Neuronal stem cell (in vitro differentiated cells): ENCODE measurements around the gene IQCE.
A peak's percentile ranks its signal among the peaks of the same experiment; 100 is the strongest.

Experiments
- DNase-seq: peaks from one replicate; pipeline ENCODE4 v3.0.0-alpha.2; 2013; ENCODE audit warnings: low spot score
- H2AFZ ChIP-seq: one replicate; pipeline ENCODE4 v1.6.1; 2013; ENCODE audit warnings: mild to moderate bottlenecking, low read length, inconsistent platforms
- H2AK5ac ChIP-seq: 2 replicates; pipeline ENCODE4 v1.6.1; 2013; ENCODE audit warnings: low read depth, mild to moderate bottlenecking, inconsistent platforms, low read length, moderate library complexity, mixed read lengths
- H2BK120ac ChIP-seq: 2 replicates; pipeline ENCODE4 v1.6.1; 2013; ENCODE audit warnings: low read depth, mild to moderate bottlenecking, inconsistent platforms, low read length, moderate library complexity, mixed read lengths
- H2BK12ac ChIP-seq: one replicate; pipeline ENCODE4 v1.6.1; 2013; ENCODE audit warnings: low read length, inconsistent platforms
- H2BK15ac ChIP-seq: 2 replicates; pipeline ENCODE4 v1.6.1; 2013; ENCODE audit warnings: mild to moderate bottlenecking, low read length, inconsistent platforms, mixed read lengths
- H2BK5ac ChIP-seq: one replicate; pipeline ENCODE4 v1.6.1; 2013; ENCODE audit warnings: inconsistent platforms, mild to moderate bottlenecking, low read length, moderate library complexity
- H3K14ac ChIP-seq: one replicate; pipeline ENCODE4 v1.6.1; 2013; ENCODE audit warnings: low read length, inconsistent platforms
- H3K18ac ChIP-seq: 2 replicates; pipeline ENCODE4 v1.6.1; 2013; ENCODE audit warnings: low read length, inconsistent platforms
- H3K23ac ChIP-seq: 2 replicates; pipeline ENCODE4 v1.6.1; 2013; ENCODE audit warnings: low read depth, mild to moderate bottlenecking, mixed read lengths, low read length, inconsistent platforms; ENCODE audit not compliant: poor library complexity
- H3K27ac ChIP-seq: replicated peaks from 3 replicates; pipeline ENCODE4 v1.5.1; 2013; ENCODE audit warnings: low read length, inconsistent platforms
- H3K27me3 ChIP-seq, 3 experiments: 2 replicates each; pipeline ENCODE4 v1.6.1; 2013; ENCODE audit warnings: low read length in 3 of 3, mild to moderate bottlenecking in 2 of 3, inconsistent platforms in 1 of 3, low read depth in 1 of 3, mixed read lengths in 1 of 3, moderate library complexity in 1 of 3; ENCODE audit not compliant: control insufficient read depth in 3 of 3, insufficient read depth in 3 of 3
- H3K36me3 ChIP-seq, 2 donors: replicated peaks in 1 of 2; 2 replicates each; pipeline ENCODE4 v1.6.1; 2013; ENCODE audit warnings: low read length in 2 of 2; ENCODE audit not compliant: control insufficient read depth in 2 of 2, insufficient read depth in 2 of 2
- H3K4ac ChIP-seq: 2 replicates; pipeline ENCODE4 v1.6.1; 2013; ENCODE audit warnings: inconsistent platforms, mild to moderate bottlenecking, low read length, moderate library complexity
- H3K4me1 ChIP-seq, 2 donors: 1 replicate in 1 of 2; 2 replicates in 1 of 2; pipeline ENCODE4 v1.6.1; 2013; ENCODE audit warnings: low read length in 2 of 2, low read depth in 1 of 2; ENCODE audit not compliant: control insufficient read depth in 2 of 2, insufficient read depth in 1 of 2
- H3K4me2 ChIP-seq: one replicate; pipeline ENCODE4 v1.6.1; 2013; ENCODE audit warnings: mild to moderate bottlenecking, low read length, inconsistent platforms; ENCODE audit not compliant: insufficient read depth, poor library complexity, severe bottlenecking
- H3K4me3 ChIP-seq, 2 donors: 2 replicates each; pipeline ENCODE4 v1.5.1; 2013; ENCODE audit warnings: low read length in 2 of 2, mild to moderate bottlenecking in 2 of 2, inconsistent platforms in 1 of 2, moderate library complexity in 1 of 2
- H3K79me1 ChIP-seq: one replicate; pipeline ENCODE4 v1.6.1; 2013; ENCODE audit warnings: low read depth, mild to moderate bottlenecking, inconsistent platforms, low read length, moderate library complexity
- H3K9ac ChIP-seq: one replicate; pipeline ENCODE4 v1.6.1; 2013; ENCODE audit warnings: mild to moderate bottlenecking, low read depth, low read length, inconsistent platforms; ENCODE audit not compliant: poor library complexity
- H3K9me3 ChIP-seq, 2 donors: replicated peaks in 1 of 2; 2 replicates each; pipeline versions ENCODE3 to v1.6.1; 2013; ENCODE audit warnings: low read length in 2 of 2, mild to moderate bottlenecking in 2 of 2, inconsistent platforms in 1 of 2, low read depth in 1 of 2, mixed read lengths in 1 of 2, moderate library complexity in 1 of 2; ENCODE audit not compliant: control insufficient read depth in 2 of 2, insufficient read depth in 1 of 2
- H4K8ac ChIP-seq: one replicate; pipeline ENCODE4 v1.6.1; 2013; ENCODE audit warnings: low read depth, mild to moderate bottlenecking, inconsistent platforms, low read length, moderate library complexity
- H4K91ac ChIP-seq: one replicate; pipeline ENCODE4 v1.6.1; 2013; ENCODE audit warnings: low read length, low read depth, mild to moderate bottlenecking, inconsistent platforms; ENCODE audit not compliant: poor library complexity
- WGBS, 2 donors: extraction: QIAGEN DNeasy Blood & Tissue Kit; methylation state at CpG; one replicate each; pipeline ENCODE4 v1.1.7; 2013; ENCODE audit warnings: missing lambda C conversion rate in 2 of 2, mixed read lengths in 1 of 2; ENCODE audit not compliant: insufficient read length in 2 of 2, insufficient replicate concordance in 1 of 2; ENCODE audit errors: extremely low coverage in 2 of 2; 5-methylcytosine and 5-hydroxymethylcytosine counted together

Gene IQCE

DNA sequence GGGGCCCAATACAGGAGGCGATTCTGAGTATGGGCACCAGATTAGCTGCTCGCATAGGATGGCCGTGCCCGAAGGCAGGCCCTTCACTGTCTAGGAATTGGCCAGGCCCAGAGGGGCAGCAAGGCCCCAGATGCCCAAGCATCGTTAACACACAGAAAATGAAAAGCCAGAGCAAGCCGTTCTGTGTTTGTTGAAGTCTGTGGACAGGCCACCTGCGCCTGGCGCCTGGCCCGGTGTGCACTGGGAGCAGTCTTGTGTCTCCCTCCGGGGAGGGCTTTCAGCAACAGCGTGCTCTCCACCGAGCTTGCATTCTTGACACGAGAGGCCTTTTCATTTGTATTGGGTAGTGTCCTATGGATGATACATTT lies 38.5 kb downstream of the IQCE start:
- WGBS, 2 donors = no CpG with 5 or more reads among the region's 13 CpGs
- Histone ChIP-seq H3K36me3 (peaks cover 15 to 81% of the 10 kb centered on the region in 2 donors), H2BK120ac (no peak overlapping the region), H3K79me1 (no peaks in the 10 kb centered on the region), H3K4me2 (no peak overlapping the region), H2BK5ac (peak overlapping the region; percentile 93), H3K9ac (no peak overlapping the region), H3K27ac (no peak overlapping the region), H3K4me3 (no peak overlapping the region), H3K14ac (no peak overlapping the region), H2BK15ac (no peak overlapping the region), H3K23ac (peak overlapping the region; percentile 51), H2AFZ (no peak overlapping the region), H3K4ac (no peak overlapping the region), H2BK12ac (no peak overlapping the region), H4K8ac (no peak overlapping the region), H2AK5ac (no peak overlapping the region), H3K27me3 (no peaks in the 10 kb centered on the region), H4K91ac (no peak overlapping the region), H3K9me3 (no peaks in the 10 kb centered on the region), H3K18ac (no peak overlapping the region), H3K4me1 (peaks cover 0 to 4% of the 10 kb centered on the region in 2 donors)
- DNase-seq = no peak

DNA sequence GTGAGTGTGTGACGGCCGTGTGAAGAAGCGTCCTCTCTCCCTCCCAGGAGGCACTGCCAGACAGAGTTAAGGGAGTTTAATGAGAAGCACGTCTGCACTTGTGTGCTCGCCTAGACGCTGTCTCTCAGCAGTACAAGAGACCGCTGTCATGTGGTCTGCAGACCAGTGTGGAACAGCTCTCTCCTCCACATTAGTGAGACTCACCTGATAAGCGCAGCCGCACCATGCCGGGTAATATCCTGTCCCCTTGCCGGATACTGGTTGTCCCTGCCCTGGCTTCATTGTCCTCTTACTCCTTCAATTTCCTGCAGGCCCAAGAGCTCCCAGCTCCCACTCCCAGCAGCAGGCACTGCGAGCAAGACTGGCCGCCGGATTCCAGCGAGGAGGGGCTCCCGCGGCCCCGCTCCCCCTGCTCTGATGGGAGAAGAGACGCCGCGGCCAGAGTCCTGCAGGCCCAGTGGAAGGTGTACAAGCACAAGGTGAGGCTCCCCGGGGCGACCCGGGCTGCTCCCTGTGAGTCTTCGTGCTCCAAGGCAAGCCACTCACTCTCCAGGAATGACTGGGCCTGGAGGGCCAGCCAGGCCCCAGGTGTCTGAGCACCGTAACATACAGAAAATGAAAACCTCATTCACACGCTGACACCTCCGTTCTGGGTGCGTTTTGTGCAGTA lies 39.5 kb downstream of the IQCE start:
- no peak overlapping the region for H2AFZ ChIP-seq
- no peak overlapping the region for H2AK5ac ChIP-seq
- H4K8ac ChIP-seq = no peak overlapping the region
- H2BK5ac ChIP-seq = no peak overlapping the region
- DNase-seq = no peak
- H3K23ac ChIP-seq = no peak overlapping the region
- H2BK15ac ChIP-seq = no peak overlapping the region
- H3K4me1 ChIP-seq = peaks cover 0 to 4% of the 10 kb centered on the region in 2 donors
- no peak overlapping the region for H3K4ac ChIP-seq
- no peak overlapping the region for H3K27ac ChIP-seq
- H4K91ac ChIP-seq = no peak overlapping the region
- no peak overlapping the region for H3K9ac ChIP-seq
- WGBS, 2 donors = no CpG with 5 or more reads among the region's 29 CpGs
- H3K4me2 ChIP-seq = no peak overlapping the region
- H3K14ac ChIP-seq = no peak overlapping the region
- no peaks in the 10 kb centered on the region for H3K27me3 ChIP-seq
- H3K36me3 ChIP-seq = peaks cover 15 to 71% of the 10 kb centered on the region in 2 donors
- no peaks in the 10 kb centered on the region for H3K9me3 ChIP-seq
- no peak overlapping the region for H3K18ac ChIP-seq
- H3K4me3 ChIP-seq = no peak overlapping the region
- no peak overlapping the region for H2BK120ac ChIP-seq
- H2BK12ac ChIP-seq = no peak overlapping the region
- H3K79me1 ChIP-seq = no peaks in the 10 kb centered on the region

GRCh38 chr7:2601065-2601464 lies 42.3 kb downstream of the IQCE start:
- Histone ChIP-seq H3K4me3 (no peak overlapping the region), H2AFZ (no peak overlapping the region), H3K4ac (no peak overlapping the region), H3K9ac (no peak overlapping the region), H2BK120ac (no peak overlapping the region), H3K36me3 (peaks cover 9 to 52% of the 10 kb centered on the region in 2 donors), H3K27ac (peak overlapping the region; percentile 27), H3K79me1 (peaks cover 1% of the 10 kb centered on the region), H3K18ac (peak overlapping the region; percentile 63), H2AK5ac (peak overlapping the region; percentile 2), H3K27me3 (no peaks in the 10 kb centered on the region), H3K14ac (peak overlapping the region; percentile 72), H4K91ac (no peak overlapping the region), H2BK12ac (no peak overlapping the region), H3K23ac (no peak overlapping the region), H3K4me2 (no peak overlapping the region), H3K9me3 (no peaks in the 10 kb centered on the region), H2BK5ac (no peak overlapping the region), H4K8ac (no peak overlapping the region), H2BK15ac (no peak overlapping the region), H3K4me1 (peaks cover 0 to 4% of the 10 kb centered on the region in 2 donors)
- no peak for DNase-seq
- no CpG with 5 or more reads among the region's 9 CpGs for WGBS, 2 donors

GRCh38 chr7:2601907-2602306 lies 43.1 kb downstream of the IQCE start:
- no peak overlapping the region for H3K4me3 ChIP-seq
- WGBS, 2 donors = 100% methylated on average over 1 of the region's 11 CpGs
- H3K4ac ChIP-seq = no peak overlapping the region
- H4K8ac ChIP-seq = no peak overlapping the region
- H3K27me3 ChIP-seq = no peaks in the 10 kb centered on the region
- no peak overlapping the region for H2BK15ac ChIP-seq
- peak overlapping the region; percentile 85 for H3K18ac ChIP-seq
- H3K27ac ChIP-seq = no peak overlapping the region
- H3K4me2 ChIP-seq = no peak overlapping the region
- H2BK12ac ChIP-seq = no peak overlapping the region
- H3K36me3 ChIP-seq = peaks cover 9 to 44% of the 10 kb centered on the region in 2 donors
- H2BK5ac ChIP-seq = peak overlapping the region; percentile 75
- H3K4me1 ChIP-seq = peaks cover 0 to 4% of the 10 kb centered on the region in 2 donors
- no peak overlapping the region for H4K91ac ChIP-seq
- no peak overlapping the region for H2AFZ ChIP-seq
- H3K9ac ChIP-seq = no peak overlapping the region
- H3K79me1 ChIP-seq = peaks cover 1% of the 10 kb centered on the region
- no peak overlapping the region for H3K14ac ChIP-seq
- peak overlapping the region; percentile 5 for H3K23ac ChIP-seq
- H2AK5ac ChIP-seq = peak overlapping the region; percentile 91
- DNase-seq = no peak
- H3K9me3 ChIP-seq = no peaks in the 10 kb centered on the region
- no peak overlapping the region for H2BK120ac ChIP-seq
